ENCODE results near the gene LNX1. TPM values are rescaled to one million over a fixed set of nuclear protein-coding genes. Genes with fewer than 3 reads are reported as not detected.

LNX1 gene
- total and polyA plus RNA-seq, 9 of the 15 experiments (the other 6 are each of a cell fraction or from before 2014, with no cell fraction given), result 0.40 to 3.6 (median 2.2) TPM

- Histone ChIP-seq H3K4me3 (no peak overlapping the region), H3K36me3 (ENCODE audit: control insufficient read depth, insufficient read depth, low read length) (no peaks in the 10 kb centered on the region), H3K4me2 (ENCODE audit: insufficient read depth, low read length) (no peak overlapping the region), H4K20me1 (replicated peaks; ENCODE audit: control insufficient read depth, insufficient read depth, low read length) (no peaks in the 10 kb centered on the region; the same call in 1 of the 2 replicates), H3K9me3 (replicated peaks; ENCODE audit: control insufficient read depth, insufficient read depth, low read depth, low read length) (no peaks in the 10 kb centered on the region), H3K4me1 (replicated peaks in 1 of 2; ENCODE audit: control insufficient read depth in 2 of 2, insufficient read depth in 2 of 2, low read length in 2 of 2) (no peaks in the 10 kb centered on the region), H2AFZ (ENCODE audit: low read depth, low read length) (no peak overlapping the region), H3K27ac (ENCODE audit: extremely low read depth, low read depth, low read length) (no peak overlapping the region), H3K27me3 (ENCODE audit: control insufficient read depth in 2 of 2, insufficient read depth in 2 of 2, low read length in 2 of 2) (peaks cover 4 to 15% of the 10 kb centered on the region in 2 experiments; a peak in 2 of 5 replicates), H3K79me2 (ENCODE audit: control insufficient read depth, insufficient read depth, low read length) (no peaks in the 10 kb centered on the region), H3K9ac (ENCODE audit: insufficient read depth in 1 of 2, low read depth in 2 of 2, low read length in 2 of 2) (no peak overlapping the region), H3K9me1 (ENCODE audit: control insufficient read depth, insufficient read depth, low read length) (no peaks in the 10 kb centered on the region)
- ChIA-PET CTCF (ENCODE audit: low intra/inter-chr PET ratio) (no interaction called here), POLR2A (interaction anchor here (0.9 kb wide), 1 partner anchor 20 kb away, joined by 3 read pairs; no protein-coding TSS in a partner anchor)
- FAIRE-seq (no peak), ATAC-seq (no peak), DNase-seq (ENCODE audit: extremely low read depth in 1 of 4, low spot score in 3 of 4) (no peak)
- intact Hi-C loops (cut with micrococcal nuclease) (no loop called here), in situ Hi-C loops (cut with MboI) (no loop called here)
- 0% methylated on average over 4 of the region's 4 CpGs for WGBS (ENCODE audit: insufficient coverage, low coverage, missing lambda C conversion rate)
- no TSS peak for BruUV-seq (replicated peaks)
- TF ChIP-seq, protein P1, sequence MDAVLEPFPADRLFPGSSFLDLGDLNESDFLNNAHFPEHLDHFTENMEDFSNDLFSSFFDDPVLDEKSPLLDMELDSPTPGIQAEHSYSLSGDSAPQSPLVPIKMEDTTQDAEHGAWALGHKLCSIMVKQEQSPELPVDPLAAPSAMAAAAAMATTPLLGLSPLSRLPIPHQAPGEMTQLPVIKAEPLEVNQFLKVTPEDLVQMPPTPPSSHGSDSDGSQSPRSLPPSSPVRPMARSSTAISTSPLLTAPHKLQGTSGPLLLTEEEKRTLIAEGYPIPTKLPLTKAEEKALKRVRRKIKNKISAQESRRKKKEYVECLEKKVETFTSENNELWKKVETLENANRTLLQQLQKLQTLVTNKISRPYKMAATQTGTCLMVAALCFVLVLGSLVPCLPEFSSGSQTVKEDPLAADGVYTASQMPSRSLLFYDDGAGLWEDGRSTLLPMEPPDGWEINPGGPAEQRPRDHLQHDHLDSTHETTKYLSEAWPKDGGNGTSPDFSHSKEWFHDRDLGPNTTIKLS (IDR thresholded peaks at IDR 0.05; ENCODE audit: borderline replicate concordance, low read depth), result no peak
- no peak for TF ChIP-seq TGIF2 (CRISPR knock-in tag; IDR thresholded peaks at IDR 0.05)
- no peak for TF ChIP-seq STAT5A (IDR thresholded peaks at IDR 0.05; ENCODE audit: borderline replicate concordance, low read length)
- TF ChIP-seq, protein P2, sequence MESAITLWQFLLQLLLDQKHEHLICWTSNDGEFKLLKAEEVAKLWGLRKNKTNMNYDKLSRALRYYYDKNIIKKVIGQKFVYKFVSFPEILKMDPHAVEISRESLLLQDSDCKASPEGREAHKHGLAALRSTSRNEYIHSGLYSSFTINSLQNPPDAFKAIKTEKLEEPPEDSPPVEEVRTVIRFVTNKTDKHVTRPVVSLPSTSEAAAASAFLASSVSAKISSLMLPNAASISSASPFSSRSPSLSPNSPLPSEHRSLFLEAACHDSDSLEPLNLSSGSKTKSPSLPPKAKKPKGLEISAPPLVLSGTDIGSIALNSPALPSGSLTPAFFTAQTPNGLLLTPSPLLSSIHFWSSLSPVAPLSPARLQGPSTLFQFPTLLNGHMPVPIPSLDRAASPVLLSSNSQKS (CRISPR knock-in tag; IDR thresholded peaks at IDR 0.05), result no peak
- TF ChIP-seq, protein P3, sequence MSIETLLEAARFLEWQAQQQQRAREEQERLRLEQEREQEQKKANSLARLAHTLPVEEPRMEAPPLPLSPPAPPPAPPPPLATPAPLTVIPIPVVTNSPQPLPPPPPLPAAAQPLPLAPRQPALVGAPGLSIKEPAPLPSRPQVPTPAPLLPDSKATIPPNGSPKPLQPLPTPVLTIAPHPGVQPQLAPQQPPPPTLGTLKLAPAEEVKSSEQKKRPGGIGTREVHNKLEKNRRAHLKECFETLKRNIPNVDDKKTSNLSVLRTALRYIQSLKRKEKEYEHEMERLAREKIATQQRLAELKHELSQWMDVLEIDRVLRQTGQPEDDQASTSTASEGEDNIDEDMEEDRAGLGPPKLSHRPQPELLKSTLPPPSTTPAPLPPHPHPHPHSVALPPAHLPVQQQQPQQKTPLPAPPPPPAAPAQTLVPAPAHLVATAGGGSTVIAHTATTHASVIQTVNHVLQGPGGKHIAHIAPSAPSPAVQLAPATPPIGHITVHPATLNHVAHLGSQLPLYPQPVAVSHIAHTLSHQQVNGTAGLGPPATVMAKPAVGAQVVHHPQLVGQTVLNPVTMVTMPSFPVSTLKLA (conservative IDR thresholded peaks at IDR 0.05), result no peak
Measured at GRCh38 chr4:53538756-53539155, 52.5 kb downstream of the LNX1 start.
